ENCODE measurements around the gene FAM171A1. TPM values are rescaled to one million over a fixed set of nuclear protein-coding genes. Genes with fewer than 3 reads are reported as not detected.
"Not testable (repeated sequence)": the region's sequence is repeated elsewhere in the genome, so short reads cannot be mapped to it uniquely, and the experiment has no call there.

Gene FAM171A1
- total RNA-seq, 1 donor from 2014 or later = 51.9 TPM

DNA sequence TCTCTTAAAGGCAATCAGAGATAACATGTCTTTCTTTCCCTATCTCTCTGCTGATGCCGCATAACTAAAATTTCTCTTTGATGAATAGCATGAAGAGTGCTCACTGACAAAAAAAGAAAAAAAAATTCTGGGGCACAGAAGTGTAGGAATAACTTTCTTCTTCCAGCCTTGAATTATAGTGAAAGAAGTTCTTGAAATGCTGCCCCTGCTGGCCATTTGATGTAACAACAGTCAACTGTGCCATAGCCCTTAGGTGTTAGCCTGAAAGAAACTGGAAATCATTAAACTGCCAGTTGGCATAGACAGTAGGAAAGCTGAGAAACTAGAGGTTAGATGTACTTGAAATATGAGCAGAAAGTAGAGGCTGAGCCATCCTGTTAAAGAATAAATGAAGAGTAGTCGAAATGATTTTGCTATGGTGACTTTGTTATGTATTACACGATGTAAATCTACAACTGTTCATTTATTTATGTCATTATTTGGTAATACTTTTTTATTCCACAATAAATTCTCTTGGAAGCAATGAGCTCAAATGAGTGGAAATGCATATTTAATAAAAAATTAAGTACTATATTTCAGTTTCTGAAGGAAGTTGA, 48.3 kb upstream of the FAM171A1 start:
- Histone ChIP-seq H4K20me1 (ENCODE audit: insufficient read depth, low read length) (no peaks in the 10 kb centered on the region), H3K36me3 (ENCODE audit: insufficient read depth, low read length) (no peaks in the 10 kb centered on the region), H3K27me3 (ENCODE audit: insufficient read depth, low read length) (no peaks in the 10 kb centered on the region), H3K4me1 (ENCODE audit: insufficient read depth, low read length) (no peaks in the 10 kb centered on the region), H3K9me3 (ENCODE audit: insufficient read depth, low read depth, low read length) (no peaks in the 10 kb centered on the region), H3K79me2 (ENCODE audit: insufficient read depth, low read length) (no peaks in the 10 kb centered on the region), H3K27ac (ENCODE audit: low read depth, low read length) (no peak overlapping the region), H3K4me2 (ENCODE audit: low read length) (no peak overlapping the region), H3K4me3 (ENCODE audit: insufficient read depth, low read depth, low read length) (no peak overlapping the region), H3K9ac (ENCODE audit: low read length) (no peak overlapping the region), H2AFZ (ENCODE audit: low read depth, low read length) (no peak overlapping the region)
- Mint-ChIP-seq H3K9me3 (ENCODE audit: unreplicated experiment) (peaks cover 2% of the 10 kb centered on the region), H3K27me3 (ENCODE audit: low read depth, unreplicated experiment) (no peaks in the 10 kb centered on the region), H3K4me1 (ENCODE audit: low read depth, unreplicated experiment) (no peaks in the 10 kb centered on the region), H3K36me3 (ENCODE audit: low read depth, unreplicated experiment) (no peaks in the 10 kb centered on the region), H3K4me3 (ENCODE audit: unreplicated experiment) (no peak overlapping the region), H3K27ac (ENCODE audit: unreplicated experiment) (no peak overlapping the region)
- TF ChIP-seq EZH2 (IDR thresholded peaks at IDR 0.05; ENCODE audit: insufficient read depth, low read length) = no peak
- TF ChIP-seq, protein P1, sequence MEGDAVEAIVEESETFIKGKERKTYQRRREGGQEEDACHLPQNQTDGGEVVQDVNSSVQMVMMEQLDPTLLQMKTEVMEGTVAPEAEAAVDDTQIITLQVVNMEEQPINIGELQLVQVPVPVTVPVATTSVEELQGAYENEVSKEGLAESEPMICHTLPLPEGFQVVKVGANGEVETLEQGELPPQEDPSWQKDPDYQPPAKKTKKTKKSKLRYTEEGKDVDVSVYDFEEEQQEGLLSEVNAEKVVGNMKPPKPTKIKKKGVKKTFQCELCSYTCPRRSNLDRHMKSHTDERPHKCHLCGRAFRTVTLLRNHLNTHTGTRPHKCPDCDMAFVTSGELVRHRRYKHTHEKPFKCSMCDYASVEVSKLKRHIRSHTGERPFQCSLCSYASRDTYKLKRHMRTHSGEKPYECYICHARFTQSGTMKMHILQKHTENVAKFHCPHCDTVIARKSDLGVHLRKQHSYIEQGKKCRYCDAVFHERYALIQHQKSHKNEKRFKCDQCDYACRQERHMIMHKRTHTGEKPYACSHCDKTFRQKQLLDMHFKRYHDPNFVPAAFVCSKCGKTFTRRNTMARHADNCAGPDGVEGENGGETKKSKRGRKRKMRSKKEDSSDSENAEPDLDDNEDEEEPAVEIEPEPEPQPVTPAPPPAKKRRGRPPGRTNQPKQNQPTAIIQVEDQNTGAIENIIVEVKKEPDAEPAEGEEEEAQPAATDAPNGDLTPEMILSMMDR (IDR thresholded peaks at IDR 0.05; ENCODE audit: insufficient read depth, low read depth, low read length) = peak; percentile 90
- FAIRE-seq (no peak), DNase-seq (ENCODE audit: low read depth) (peak; percentile 13)

GRCh38 chr10:15416034-15416433, 44.9 kb upstream of the FAM171A1 start:
- Histone ChIP-seq H3K9ac (ENCODE audit: low read length) (no peak overlapping the region), H2AFZ (ENCODE audit: low read depth, low read length) (no peak overlapping the region), H3K4me3 (ENCODE audit: insufficient read depth, low read depth, low read length) (no peak overlapping the region), H3K79me2 (ENCODE audit: insufficient read depth, low read length) (no peaks in the 10 kb centered on the region), H3K27me3 (ENCODE audit: insufficient read depth, low read length) (no peaks in the 10 kb centered on the region), H3K4me1 (ENCODE audit: insufficient read depth, low read length) (no peaks in the 10 kb centered on the region), H3K4me2 (ENCODE audit: low read length) (no peak overlapping the region), H3K27ac (ENCODE audit: low read depth, low read length) (no peak overlapping the region), H4K20me1 (ENCODE audit: insufficient read depth, low read length) (no peaks in the 10 kb centered on the region), H3K36me3 (ENCODE audit: insufficient read depth, low read length) (no peaks in the 10 kb centered on the region), H3K9me3 (ENCODE audit: insufficient read depth, low read depth, low read length) (no peaks in the 10 kb centered on the region)
- Mint-ChIP-seq H3K27me3 (ENCODE audit: low read depth, unreplicated experiment) (no peaks in the 10 kb centered on the region), H3K9me3 (ENCODE audit: unreplicated experiment) (peaks cover 2% of the 10 kb centered on the region), H3K4me3 (ENCODE audit: unreplicated experiment) (no peak overlapping the region), H3K36me3 (ENCODE audit: low read depth, unreplicated experiment) (no peaks in the 10 kb centered on the region), H3K4me1 (ENCODE audit: low read depth, unreplicated experiment) (no peaks in the 10 kb centered on the region), H3K27ac (ENCODE audit: unreplicated experiment) (no peak overlapping the region)
- FAIRE-seq (no peak), DNase-seq (ENCODE audit: low read depth) (no peak)
- TF ChIP-seq, protein P1 (IDR thresholded peaks at IDR 0.05; ENCODE audit: insufficient read depth, low read depth, low read length) = no peak
- TF ChIP-seq EZH2 (IDR thresholded peaks at IDR 0.05; ENCODE audit: insufficient read depth, low read length) = no peak

GRCh38 chr10:15411010-15411409, 39.9 kb upstream of the FAM171A1 start:
- Mint-ChIP-seq H3K27ac (ENCODE audit: unreplicated experiment) (no peak overlapping the region), H3K4me1 (ENCODE audit: low read depth, unreplicated experiment) (no peaks in the 10 kb centered on the region), H3K9me3 (ENCODE audit: unreplicated experiment) (peaks cover 2% of the 10 kb centered on the region), H3K4me3 (ENCODE audit: unreplicated experiment) (no peak overlapping the region), H3K36me3 (ENCODE audit: low read depth, unreplicated experiment) (no peaks in the 10 kb centered on the region), H3K27me3 (ENCODE audit: low read depth, unreplicated experiment) (no peaks in the 10 kb centered on the region)
- Histone ChIP-seq H3K36me3 (ENCODE audit: insufficient read depth, low read length) (no peaks in the 10 kb centered on the region), H3K4me2 (ENCODE audit: low read length) (no peak overlapping the region), H3K4me1 (ENCODE audit: insufficient read depth, low read length) (no peaks in the 10 kb centered on the region), H4K20me1 (ENCODE audit: insufficient read depth, low read length) (no peaks in the 10 kb centered on the region), H3K79me2 (ENCODE audit: insufficient read depth, low read length) (no peaks in the 10 kb centered on the region), H2AFZ (ENCODE audit: low read depth, low read length) (no peak overlapping the region), H3K27ac (ENCODE audit: low read depth, low read length) (no peak overlapping the region), H3K27me3 (ENCODE audit: insufficient read depth, low read length) (no peaks in the 10 kb centered on the region), H3K4me3 (ENCODE audit: insufficient read depth, low read depth, low read length) (no peak overlapping the region), H3K9me3 (ENCODE audit: insufficient read depth, low read depth, low read length) (no peaks in the 10 kb centered on the region), H3K9ac (ENCODE audit: low read length) (no peak overlapping the region)
- no peak for FAIRE-seq
- no peak for TF ChIP-seq EZH2 (IDR thresholded peaks at IDR 0.05; ENCODE audit: insufficient read depth, low read length)
- TF ChIP-seq, protein P1 (IDR thresholded peaks at IDR 0.05; ENCODE audit: insufficient read depth, low read depth, low read length) = no peak
- DNase-seq (ENCODE audit: low read depth) = no peak

DNA sequence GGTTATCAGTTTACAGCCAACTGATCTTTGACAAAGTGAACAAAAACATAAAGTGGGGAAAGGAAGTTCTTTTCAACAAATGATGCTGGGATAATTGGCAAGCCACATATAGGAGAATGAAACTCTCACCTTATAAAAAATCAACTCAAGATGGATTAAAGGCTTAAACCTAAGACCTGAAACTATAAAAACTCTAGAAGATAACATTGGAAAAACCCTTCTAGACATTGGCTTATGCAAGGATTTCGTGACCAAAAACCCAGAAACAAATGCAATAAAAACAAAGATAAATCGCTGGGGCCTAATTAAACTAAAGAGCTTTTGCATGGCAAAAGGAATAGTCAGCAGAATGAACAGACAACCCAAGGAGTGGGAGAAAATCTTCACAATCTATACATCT, 38.3 kb upstream of the FAM171A1 start:
- not testable (repeated sequence) for H3K4me3 Mint-ChIP-seq (ENCODE audit: unreplicated experiment); DNase-seq (ENCODE audit: low read depth); H3K27me3 Mint-ChIP-seq (ENCODE audit: low read depth, unreplicated experiment); H3K9me3 ChIP-seq (ENCODE audit: insufficient read depth, low read depth, low read length); H3K79me2 ChIP-seq (ENCODE audit: insufficient read depth, low read length); H2AFZ ChIP-seq (ENCODE audit: low read depth, low read length); H3K9me3 Mint-ChIP-seq (ENCODE audit: unreplicated experiment); H3K9ac ChIP-seq (ENCODE audit: low read length); H3K4me2 ChIP-seq (ENCODE audit: low read length); H3K27ac ChIP-seq (ENCODE audit: low read depth, low read length); H3K4me1 Mint-ChIP-seq (ENCODE audit: low read depth, unreplicated experiment); H4K20me1 ChIP-seq (ENCODE audit: insufficient read depth, low read length); H3K36me3 ChIP-seq (ENCODE audit: insufficient read depth, low read length); H3K27ac Mint-ChIP-seq (ENCODE audit: unreplicated experiment); H3K36me3 Mint-ChIP-seq (ENCODE audit: low read depth, unreplicated experiment); FAIRE-seq; H3K4me1 ChIP-seq (ENCODE audit: insufficient read depth, low read length); H3K27me3 ChIP-seq (ENCODE audit: insufficient read depth, low read length); H3K4me3 ChIP-seq (ENCODE audit: insufficient read depth, low read depth, low read length)

Measured in astrocyte (in vitro differentiated cells and primary cell).